NT2/D1 (cell line): ENCODE data around the gene EPB41L2.

Source experiments
- SUZ12 ChIP-seq: IDR thresholded peaks from 2 replicates; pipeline ENCODE4 v1.6.1; 2011; ENCODE audit not compliant: insufficient read length, insufficient read depth; ENCODE audit errors: extremely low read depth
- YY1 ChIP-seq: IDR thresholded peaks from 2 replicates; pipeline ENCODE4 v1.6.1; 2011; ENCODE audit not compliant: insufficient read length, insufficient read depth

DNA sequence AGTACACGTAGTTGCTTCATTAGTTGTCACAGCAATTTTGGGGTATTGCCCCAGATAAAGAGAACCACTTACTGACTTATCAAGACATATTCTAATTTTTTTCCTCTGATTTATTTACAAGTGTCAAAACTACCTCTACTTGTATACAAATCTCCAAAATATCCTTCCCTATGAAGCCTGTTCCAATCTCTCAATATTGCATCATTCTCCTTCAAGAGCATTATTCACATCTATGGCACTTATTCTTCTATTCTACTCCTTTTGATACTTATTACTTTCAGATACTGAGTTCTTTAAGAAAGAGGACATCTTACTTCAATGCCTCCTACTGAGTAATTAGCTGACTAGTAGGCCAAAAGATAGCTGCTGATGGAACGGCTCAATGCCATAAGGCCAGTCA is 130.6 kb downstream of the EPB41L2 start:
- TF ChIP-seq YY1, result no peak
- TF ChIP-seq SUZ12, result no peak
